H1 (cell line): ENCODE measurements around the gene GKN2. TPM values are rescaled to one million over a fixed set of nuclear protein-coding genes. Genes with fewer than 3 reads are reported as not detected.

ENCODE experiments used
- CTCF ChIA-PET: fragments of 300-600 bp; sonication (Branson Sonifier 250); formaldehyde crosslinking; loops from one replicate; lab custom pipeline; 2021; ENCODE audit not compliant: partially characterized antibody; lab: Charles Lee
- POLR2A ChIA-PET: fragments of 300-600 bp; sonication (Branson Sonifier 250); formaldehyde crosslinking; loops from one replicate; lab custom pipeline; 2021; ENCODE audit warnings: inconsistent platforms; ENCODE audit not compliant: partially characterized antibody; lab: Charles Lee
- DNase-seq, 2 experiments: peaks; one replicate each; pipeline versions ENCODE4 v3.0.0 to v3.0.0-alpha.2; 2010 to 2022; ENCODE audit warnings: low spot score in 2 of 2, low read depth in 1 of 2, mixed read lengths in 1 of 2
- FAIRE-seq: peaks from 2 replicates; lab custom pipeline; 2011; peaks lifted over from hg19 to GRCh38; lab: Jason Lieb, UNC
- H2AFZ ChIP-seq: 2 replicates; pipeline ENCODE4 v1.8.1; 2012; ENCODE audit warnings: low read length, inconsistent platforms
- H2AK5ac ChIP-seq: 2 replicates; pipeline ENCODE4 v1.6.1; 2013; ENCODE audit warnings: low read depth, low read length
- H2BK120ac ChIP-seq: replicated peaks from 2 replicates; pipeline ENCODE3; 2013; ENCODE audit warnings: low read depth, low read length, inconsistent platforms
- H2BK12ac ChIP-seq: 2 replicates; pipeline ENCODE4 v1.6.1; 2013; ENCODE audit warnings: low read depth, low read length
- H2BK15ac ChIP-seq: 2 replicates; pipeline ENCODE4 v1.6.1; 2013; ENCODE audit warnings: low read length
- H2BK20ac ChIP-seq: 2 replicates; pipeline ENCODE4 v1.6.1; 2013; ENCODE audit warnings: low read length
- H2BK5ac ChIP-seq: 2 replicates; pipeline ENCODE4 v1.6.1; 2013; ENCODE audit warnings: low read depth, low read length
- H3K14ac ChIP-seq: 2 replicates; pipeline ENCODE4 v1.6.1; 2013; ENCODE audit warnings: inconsistent platforms; ENCODE audit not compliant: insufficient read length
- H3K18ac ChIP-seq: 2 replicates; pipeline ENCODE4 v1.6.1; 2013; ENCODE audit warnings: low read length; ENCODE audit errors: extremely low read depth
- H3K23ac ChIP-seq: 2 replicates; pipeline ENCODE4 v1.6.1; 2013; ENCODE audit warnings: inconsistent platforms; ENCODE audit not compliant: insufficient read length
- H3K23me2 ChIP-seq: 2 replicates; pipeline ENCODE4 v1.6.1; 2013; ENCODE audit warnings: low read depth, low read length
- H3K27ac ChIP-seq: 2 replicates; pipeline ENCODE4 v1.6.1; 2011; ENCODE audit warnings: low read depth, low read length, inconsistent platforms
- H3K27me3 ChIP-seq, 4 experiments: replicated peaks in 1 of 4; 1 replicate in 1 of 4; 2 replicates in 3 of 4; pipeline versions ENCODE4 v1.6.1 to v1.8.1; 2011 to 2013; ENCODE audit warnings: low read length in 3 of 4, mild to moderate bottlenecking in 3 of 4, inconsistent platforms in 2 of 4, mixed read lengths in 2 of 4, moderate library complexity in 1 of 4; ENCODE audit not compliant: control insufficient read depth in 3 of 4, insufficient read depth in 3 of 4; ENCODE audit errors: extremely low read depth in 1 of 4
- H3K36me3 ChIP-seq, 4 experiments: 2 replicates each; pipeline versions ENCODE4 v1.6.1 to v1.8.1; 2011 to 2013; ENCODE audit warnings: mild to moderate bottlenecking in 4 of 4, low read length in 3 of 4, moderate library complexity in 2 of 4, control low read depth in 1 of 4, inconsistent platforms in 1 of 4; ENCODE audit not compliant: insufficient read depth in 4 of 4, control insufficient read depth in 2 of 4
- H3K4ac ChIP-seq: replicated peaks from 2 replicates; pipeline ENCODE3; 2013; ENCODE audit warnings: low read length, low read depth, mixed read lengths, inconsistent platforms; ENCODE audit not compliant: insufficient read length
- H3K4me1 ChIP-seq, 4 experiments: replicated peaks in 1 of 4; 1 replicate in 1 of 4; 2 replicates in 3 of 4; pipeline versions ENCODE4 v1.6.1 to v1.8.1; 2011 to 2013; ENCODE audit warnings: low read length in 3 of 4, inconsistent platforms in 2 of 4, mixed read lengths in 1 of 4; ENCODE audit not compliant: insufficient read depth in 4 of 4, control insufficient read depth in 3 of 4
- H3K4me2 ChIP-seq, 2 experiments: 2 replicates each; pipeline versions ENCODE4 v1.6.1 to v1.8.1; 2011 to 2013; ENCODE audit warnings: low read depth in 2 of 2, low read length in 2 of 2, control low read depth in 1 of 2, inconsistent platforms in 1 of 2, mild to moderate bottlenecking in 1 of 2; ENCODE audit not compliant: insufficient read depth in 1 of 2
- H3K4me3 ChIP-seq, 4 experiments: fragments of 200-600, 300-600 bp in 1 of 4; sonication (generic), shearing (Covaris generic), sonication (Bioruptor Twin) in 1 of 4; 2 replicates each; pipeline versions ENCODE4 v1.5.1 to v1.8.1; 2011 to 2016; ENCODE audit warnings: low read length in 4 of 4, low read depth in 3 of 4, control low read depth in 2 of 4, inconsistent platforms in 2 of 4, mild to moderate bottlenecking in 2 of 4, mixed read lengths in 1 of 4, moderate library complexity in 1 of 4; ENCODE audit not compliant: insufficient read depth in 2 of 4; ENCODE audit errors: extremely low read depth in 1 of 4
- H3K56ac ChIP-seq: replicated peaks from 2 replicates; pipeline ENCODE3; 2013; ENCODE audit warnings: low read depth, mild to moderate bottlenecking, mixed read lengths, low read length, inconsistent platforms; ENCODE audit not compliant: insufficient read length
- H3K79me1 ChIP-seq: 2 replicates; pipeline ENCODE4 v1.6.1; 2013; ENCODE audit warnings: low read depth, low read length, control low read depth
- H3K79me2 ChIP-seq, 2 experiments: 2 replicates each; pipeline versions ENCODE4 v1.6.1 to v1.8.1; 2012 to 2013; ENCODE audit warnings: low read length in 2 of 2, mild to moderate bottlenecking in 2 of 2, inconsistent platforms in 1 of 2; ENCODE audit not compliant: insufficient read depth in 2 of 2, control insufficient read depth in 1 of 2
- H3K9ac ChIP-seq, 4 experiments: replicated peaks in 1 of 4; 1 replicate in 1 of 4; 2 replicates in 3 of 4; pipeline versions ENCODE4 v1.6.1 to v1.8.1; 2011 to 2013; ENCODE audit warnings: low read depth in 3 of 4, low read length in 3 of 4, control low read depth in 2 of 4, mild to moderate bottlenecking in 2 of 4, moderate library complexity in 2 of 4, inconsistent platforms in 1 of 4; ENCODE audit errors: extremely low read depth in 1 of 4
- H3K9me3 ChIP-seq, 2 experiments: 2 replicates each; pipeline versions ENCODE4 v1.6.1 to v1.8.1; 2012 to 2013; ENCODE audit warnings: mild to moderate bottlenecking in 2 of 2, moderate library complexity in 2 of 2, control low read depth in 1 of 2, inconsistent platforms in 1 of 2, low read depth in 1 of 2, low read length in 1 of 2, mixed read lengths in 1 of 2; ENCODE audit not compliant: insufficient read depth in 2 of 2
- H4K20me1 ChIP-seq, 2 experiments: replicated peaks in 1 of 2; 2 replicates each; pipeline versions ENCODE3 to v1.8.1; 2011 to 2013; ENCODE audit warnings: inconsistent platforms in 2 of 2, low read length in 2 of 2, mild to moderate bottlenecking in 1 of 2; ENCODE audit not compliant: insufficient read depth in 2 of 2, control insufficient read depth in 1 of 2
- H4K5ac ChIP-seq: 2 replicates; pipeline ENCODE4 v1.6.1; 2013; ENCODE audit warnings: low read length, low read depth, mixed read lengths, inconsistent platforms; ENCODE audit not compliant: insufficient read length
- H4K8ac ChIP-seq: 2 replicates; pipeline ENCODE4 v1.8.0; 2013; ENCODE audit warnings: mild to moderate bottlenecking, moderate library complexity, low read length, inconsistent platforms; ENCODE audit not compliant: insufficient read depth; ENCODE audit errors: extremely low read depth
- H4K91ac ChIP-seq: replicated peaks from 2 replicates; pipeline ENCODE3; 2013; ENCODE audit warnings: low read length, mixed read lengths, inconsistent platforms; ENCODE audit not compliant: insufficient read length
- CBX8 ChIP-seq: fragments of 300-800, 300-1000 bp; sonication (generic); IDR thresholded peaks from 2 replicates; pipeline ENCODE4 v1.7.1; 2016; ENCODE audit warnings: low read depth, low read length, borderline replicate concordance
- CHD1 ChIP-seq: IDR thresholded peaks from 2 replicates; pipeline ENCODE4 v1.6.1; 2012; ENCODE audit warnings: low read depth, low read length, improper control_type of control experiment
- CREB1 ChIP-seq: IDR thresholded peaks from 2 replicates; pipeline ENCODE4 v1.6.1; 2012; ENCODE audit warnings: inconsistent platforms
- GABPA ChIP-seq: IDR thresholded peaks from 2 replicates; pipeline ENCODE4 v1.6.1; 2011; ENCODE audit warnings: mild to moderate bottlenecking, low read length, moderate library complexity, borderline replicate concordance; ENCODE audit not compliant: insufficient read depth
- JUND ChIP-seq: IDR thresholded peaks from 2 replicates; pipeline ENCODE4 v1.6.1; 2011; ENCODE audit warnings: mild to moderate bottlenecking, improper control_type of control experiment, low read length
- KDM5A ChIP-seq: fragments of 200-600 bp; IDR thresholded peaks from 2 replicates; pipeline ENCODE4 v1.7.1; 2012; ENCODE audit warnings: mild to moderate bottlenecking, low read length, inconsistent platforms, mixed read lengths
- MAFK ChIP-seq: IDR thresholded peaks from 2 replicates; pipeline ENCODE4 v1.6.1; 2012; ENCODE audit warnings: low read depth, mild to moderate bottlenecking, improper control_type of control experiment, low read length
- POLR2A ChIP-seq, 2 experiments: IDR thresholded peaks; 1 replicate in 1 of 2; 2 replicates in 1 of 2; pipeline ENCODE4 v1.6.1; 2011; ENCODE audit warnings: low read depth in 2 of 2, low read length in 2 of 2, mild to moderate bottlenecking in 2 of 2; ENCODE audit errors: control extremely low read depth in 1 of 2
- SRF ChIP-seq: IDR thresholded peaks from 2 replicates; pipeline ENCODE4 v1.6.1; 2011; ENCODE audit warnings: mild to moderate bottlenecking, low read depth, low read length, moderate library complexity
- TAF1 ChIP-seq: IDR thresholded peaks from 2 replicates; pipeline ENCODE4 v1.6.1; 2011; ENCODE audit warnings: mild to moderate bottlenecking, low read depth, low read length
- YY1 ChIP-seq: IDR thresholded peaks from 2 replicates; pipeline ENCODE4 v1.6.1; 2011; ENCODE audit warnings: low read depth, mild to moderate bottlenecking, low read length
- ZNF274 ChIP-seq: IDR thresholded peaks from 2 replicates; pipeline ENCODE4 v1.7.0; 2012; ENCODE audit warnings: low read length, borderline replicate concordance; ENCODE audit errors: extremely low read depth
- WGBS, 2 experiments: shearing (Covaris generic) in 1 of 2; methylation state at CpG; one replicate each; pipeline versions ENCODE4 v1.1.6 to v1.1.7; 2013 to 2015; ENCODE audit warnings: low lambda C conversion rate in 2 of 2, mixed read lengths in 2 of 2, inconsistent platforms in 1 of 2, low coverage in 1 of 2, missing lambda C conversion rate in 1 of 2; ENCODE audit not compliant: insufficient replicate concordance in 2 of 2, insufficient coverage in 1 of 2, insufficient read length in 1 of 2; ENCODE audit errors: extremely low coverage in 1 of 2, missing lambda C conversion rate in 1 of 2; 5-methylcytosine and 5-hydroxymethylcytosine counted together
- polyA plus RNA-seq, 7 experiments: library from polyadenylated mRNA; depleted of rRNA in 3 of 7; stranded (reverse) in 5 of 7; unstranded in 2 of 7; fragments of >200 nt in 5 of 7; fragments of 200-250 nt in 2 of 7; gene quantifications; 1 replicate in 5 of 7; 2 replicates in 1 of 7; 4 replicates in 1 of 7; pipeline versions ENCODE4 v1.2.1 to v1.2.3, GENCODE V29; 2011 to 2013; ENCODE audit warnings: missing spikeins in 2 of 7, mixed read lengths in 2 of 7
- total RNA-seq: library from RNA; stranded (reverse); fragmentation: NEBNext Ultra II Directional; extraction: Animal tissue kit (Norgen Biotek cat#: 25700); gene quantifications from 2 replicates; pipeline ENCODE4 v1.2.1, GENCODE V29; 2021
- TF ChIP-seq, protein P1 (sequence below): IDR thresholded peaks from 2 replicates; pipeline ENCODE4 v1.6.1; 2012; ENCODE audit warnings: inconsistent platforms

Gene GKN2
- total and polyA plus RNA-seq, 2 of the 8 experiments (the other 6 are each of a cell fraction or from before 2014, with no cell fraction given) = not detected

DNA sequence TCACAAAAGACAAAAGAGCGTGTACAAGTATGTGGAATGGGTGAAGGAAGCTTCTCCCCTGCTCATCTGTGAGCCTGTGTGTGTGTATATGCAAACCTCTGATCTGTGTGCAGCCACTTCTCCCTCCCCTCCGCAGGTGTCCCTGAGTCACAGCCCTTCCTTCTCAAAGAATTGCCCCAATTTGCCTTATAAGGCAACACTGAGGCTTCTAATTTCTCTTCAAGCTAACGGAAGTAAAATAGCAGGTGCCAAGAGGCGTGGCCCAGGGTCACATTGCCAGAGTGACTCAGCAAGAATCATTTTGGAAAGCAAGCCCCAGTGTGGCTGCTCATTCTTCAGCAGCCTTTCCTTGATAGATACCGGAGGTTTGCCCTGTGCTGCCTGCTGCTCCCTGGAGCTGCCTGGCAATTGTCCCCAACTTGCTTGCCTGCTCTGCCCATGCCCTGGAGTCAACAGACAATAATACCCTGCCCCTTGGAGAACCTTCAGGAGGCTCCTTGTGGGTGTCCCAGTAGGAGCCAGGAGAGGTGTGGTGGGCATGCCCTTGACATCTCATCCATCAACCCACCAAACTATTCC lies 44.2 kb downstream of the GKN2 start:
- CTCF ChIA-PET = interaction anchor here (0.6 to 4.4 kb wide), 19 partner anchors 10 to 451 kb away, joined by 3 to 25 read pairs (median 5); no protein-coding TSS in a partner anchor
- FAIRE-seq = no peak
- no peak for TF ChIP-seq KDM5A
- TF ChIP-seq CBX8 = no peak
- TF ChIP-seq CREB1 = no peak
- TF ChIP-seq, protein P1, sequence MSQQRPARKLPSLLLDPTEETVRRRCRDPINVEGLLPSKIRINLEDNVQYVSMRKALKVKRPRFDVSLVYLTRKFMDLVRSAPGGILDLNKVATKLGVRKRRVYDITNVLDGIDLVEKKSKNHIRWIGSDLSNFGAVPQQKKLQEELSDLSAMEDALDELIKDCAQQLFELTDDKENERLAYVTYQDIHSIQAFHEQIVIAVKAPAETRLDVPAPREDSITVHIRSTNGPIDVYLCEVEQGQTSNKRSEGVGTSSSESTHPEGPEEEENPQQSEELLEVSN = no peak
- TF ChIP-seq CHD1 = no peak
- peak; percentile 99 for TF ChIP-seq SRF
- no peak for TF ChIP-seq ZNF274
- no peak for TF ChIP-seq YY1
- TF ChIP-seq GABPA = no peak
- TF ChIP-seq TAF1 = peak; percentile 72
- 0 out of 2 replicates have a peak, but pooled peaks have one; percentile 25 for TF ChIP-seq JUND
- peak in 1 of 2 experiments; percentile 61; a peak in 1 of 3 replicates for TF ChIP-seq POLR2A (IDR thresholded peaks at IDR 0.05; ENCODE audit: control extremely low read depth in 1 of 2, low read depth in 2 of 2, low read length in 2 of 2)
- TF ChIP-seq MAFK = peak; percentile 87

More for the DNA sequence above, 44.2 kb downstream of the GKN2 start:
- peak overlapping the region; percentile 24 for H2BK120ac ChIP-seq
- H2BK5ac ChIP-seq = peak overlapping the region; percentile 58; the same call in 1 of the 2 replicates
- H2BK20ac ChIP-seq = no peak overlapping the region; the same call in 1 of the 2 replicates
- WGBS, 2 experiments = 81% methylated on average over 5 of the region's 5 CpGs; no CpG with 5 or more reads in 1 of the 2 experiments
- H3K4me3 ChIP-seq = no peak overlapping the region
- H3K14ac ChIP-seq = no peak overlapping the region
- no peak overlapping the region for H3K4me2 ChIP-seq
- no peaks in the 10 kb centered on the region for H3K79me2 ChIP-seq
- H3K18ac ChIP-seq = no peak overlapping the region
- no peak overlapping the region for H2AK5ac ChIP-seq
- H3K4me1 ChIP-seq = peaks cover 0 to 7% (median 4%) of the 10 kb centered on the region in 4 experiments; a peak in 4 of 7 replicates
- H3K27me3 ChIP-seq = no peaks in the 10 kb centered on the region
- H3K23me2 ChIP-seq = no peaks in the 10 kb centered on the region
- peak overlapping the region; percentile 69; the same call in 1 of the 2 replicates for H3K27ac ChIP-seq
- H3K79me1 ChIP-seq = no peaks in the 10 kb centered on the region
- no peaks in the 10 kb centered on the region for H3K36me3 ChIP-seq
- DNase-seq = peak in 1 of 2 experiments; percentile 49
- no peak overlapping the region for H3K9ac ChIP-seq
- H4K8ac ChIP-seq = 0 out of 2 replicates have a peak overlapping the region, but pooled peaks have one; percentile 16
- H2BK15ac ChIP-seq = no peak overlapping the region
- no peak overlapping the region for H3K4ac ChIP-seq
- H3K9me3 ChIP-seq = no peaks in the 10 kb centered on the region
- POLR2A ChIA-PET = interaction anchor here (0.5 to 1.6 kb wide), 3 partner anchors 10 to 441 kb away, joined by 4 to 5 read pairs (median 4); partner anchors contain the start of genes APLF and FBXO48
- H2AFZ ChIP-seq = no peak overlapping the region
- no peak overlapping the region for H3K56ac ChIP-seq
- peak overlapping the region; percentile 53 for H2BK12ac ChIP-seq
- no peak overlapping the region for H4K91ac ChIP-seq
- H4K20me1 ChIP-seq = no peaks in the 10 kb centered on the region
- no peak overlapping the region for H3K23ac ChIP-seq
- H4K5ac ChIP-seq = no peak overlapping the region
